H1 (cell line): ENCODE results near the gene STRIP2. TPM values are rescaled to one million over a fixed set of nuclear protein-coding genes. Genes with fewer than 3 reads are reported as not detected.

ENCODE experiments used
- CTCF ChIA-PET: fragments of 300-600 bp; sonication (Branson Sonifier 250); formaldehyde crosslinking; loops from one replicate; lab custom pipeline; 2021; ENCODE audit not compliant: partially characterized antibody; lab: Charles Lee
- POLR2A ChIA-PET: fragments of 300-600 bp; sonication (Branson Sonifier 250); formaldehyde crosslinking; loops from one replicate; lab custom pipeline; 2021; ENCODE audit warnings: inconsistent platforms; ENCODE audit not compliant: partially characterized antibody; lab: Charles Lee
- DNase-seq, 2 experiments: peaks; one replicate each; pipeline versions ENCODE4 v3.0.0 to v3.0.0-alpha.2; 2010 to 2022; ENCODE audit warnings: low spot score in 2 of 2, low read depth in 1 of 2, mixed read lengths in 1 of 2
- FAIRE-seq: peaks from 2 replicates; lab custom pipeline; 2011; peaks lifted over from hg19 to GRCh38; lab: Jason Lieb, UNC
- H2AFZ ChIP-seq: 2 replicates; pipeline ENCODE4 v1.8.1; 2012; ENCODE audit warnings: low read length, inconsistent platforms
- H2AK5ac ChIP-seq: 2 replicates; pipeline ENCODE4 v1.6.1; 2013; ENCODE audit warnings: low read depth, low read length
- H2BK120ac ChIP-seq: replicated peaks from 2 replicates; pipeline ENCODE3; 2013; ENCODE audit warnings: low read depth, low read length, inconsistent platforms
- H2BK12ac ChIP-seq: 2 replicates; pipeline ENCODE4 v1.6.1; 2013; ENCODE audit warnings: low read depth, low read length
- H2BK15ac ChIP-seq: 2 replicates; pipeline ENCODE4 v1.6.1; 2013; ENCODE audit warnings: low read length
- H2BK20ac ChIP-seq: 2 replicates; pipeline ENCODE4 v1.6.1; 2013; ENCODE audit warnings: low read length
- H2BK5ac ChIP-seq: 2 replicates; pipeline ENCODE4 v1.6.1; 2013; ENCODE audit warnings: low read depth, low read length
- H3K14ac ChIP-seq: 2 replicates; pipeline ENCODE4 v1.6.1; 2013; ENCODE audit warnings: inconsistent platforms; ENCODE audit not compliant: insufficient read length
- H3K18ac ChIP-seq: 2 replicates; pipeline ENCODE4 v1.6.1; 2013; ENCODE audit warnings: low read length; ENCODE audit errors: extremely low read depth
- H3K23ac ChIP-seq: 2 replicates; pipeline ENCODE4 v1.6.1; 2013; ENCODE audit warnings: inconsistent platforms; ENCODE audit not compliant: insufficient read length
- H3K23me2 ChIP-seq: 2 replicates; pipeline ENCODE4 v1.6.1; 2013; ENCODE audit warnings: low read depth, low read length
- H3K27ac ChIP-seq: 2 replicates; pipeline ENCODE4 v1.6.1; 2011; ENCODE audit warnings: low read depth, low read length, inconsistent platforms
- H3K27me3 ChIP-seq, 4 experiments: replicated peaks in 1 of 4; 1 replicate in 1 of 4; 2 replicates in 3 of 4; pipeline versions ENCODE4 v1.6.1 to v1.8.1; 2011 to 2013; ENCODE audit warnings: low read length in 3 of 4, mild to moderate bottlenecking in 3 of 4, inconsistent platforms in 2 of 4, mixed read lengths in 2 of 4, moderate library complexity in 1 of 4; ENCODE audit not compliant: control insufficient read depth in 3 of 4, insufficient read depth in 3 of 4; ENCODE audit errors: extremely low read depth in 1 of 4
- H3K36me3 ChIP-seq, 4 experiments: 2 replicates each; pipeline versions ENCODE4 v1.6.1 to v1.8.1; 2011 to 2013; ENCODE audit warnings: mild to moderate bottlenecking in 4 of 4, low read length in 3 of 4, moderate library complexity in 2 of 4, control low read depth in 1 of 4, inconsistent platforms in 1 of 4; ENCODE audit not compliant: insufficient read depth in 4 of 4, control insufficient read depth in 2 of 4
- H3K4ac ChIP-seq: replicated peaks from 2 replicates; pipeline ENCODE3; 2013; ENCODE audit warnings: low read length, low read depth, mixed read lengths, inconsistent platforms; ENCODE audit not compliant: insufficient read length
- H3K4me1 ChIP-seq, 4 experiments: replicated peaks in 1 of 4; 1 replicate in 1 of 4; 2 replicates in 3 of 4; pipeline versions ENCODE4 v1.6.1 to v1.8.1; 2011 to 2013; ENCODE audit warnings: low read length in 3 of 4, inconsistent platforms in 2 of 4, mixed read lengths in 1 of 4; ENCODE audit not compliant: insufficient read depth in 4 of 4, control insufficient read depth in 3 of 4
- H3K4me2 ChIP-seq, 2 experiments: 2 replicates each; pipeline versions ENCODE4 v1.6.1 to v1.8.1; 2011 to 2013; ENCODE audit warnings: low read depth in 2 of 2, low read length in 2 of 2, control low read depth in 1 of 2, inconsistent platforms in 1 of 2, mild to moderate bottlenecking in 1 of 2; ENCODE audit not compliant: insufficient read depth in 1 of 2
- H3K4me3 ChIP-seq, 4 experiments: fragments of 200-600, 300-600 bp in 1 of 4; sonication (generic), shearing (Covaris generic), sonication (Bioruptor Twin) in 1 of 4; 2 replicates each; pipeline versions ENCODE4 v1.5.1 to v1.8.1; 2011 to 2016; ENCODE audit warnings: low read length in 4 of 4, low read depth in 3 of 4, control low read depth in 2 of 4, inconsistent platforms in 2 of 4, mild to moderate bottlenecking in 2 of 4, mixed read lengths in 1 of 4, moderate library complexity in 1 of 4; ENCODE audit not compliant: insufficient read depth in 2 of 4; ENCODE audit errors: extremely low read depth in 1 of 4
- H3K56ac ChIP-seq: replicated peaks from 2 replicates; pipeline ENCODE3; 2013; ENCODE audit warnings: low read depth, mild to moderate bottlenecking, mixed read lengths, low read length, inconsistent platforms; ENCODE audit not compliant: insufficient read length
- H3K79me1 ChIP-seq: 2 replicates; pipeline ENCODE4 v1.6.1; 2013; ENCODE audit warnings: low read depth, low read length, control low read depth
- H3K79me2 ChIP-seq, 2 experiments: 2 replicates each; pipeline versions ENCODE4 v1.6.1 to v1.8.1; 2012 to 2013; ENCODE audit warnings: low read length in 2 of 2, mild to moderate bottlenecking in 2 of 2, inconsistent platforms in 1 of 2; ENCODE audit not compliant: insufficient read depth in 2 of 2, control insufficient read depth in 1 of 2
- H3K9ac ChIP-seq, 4 experiments: replicated peaks in 1 of 4; 1 replicate in 1 of 4; 2 replicates in 3 of 4; pipeline versions ENCODE4 v1.6.1 to v1.8.1; 2011 to 2013; ENCODE audit warnings: low read depth in 3 of 4, low read length in 3 of 4, control low read depth in 2 of 4, mild to moderate bottlenecking in 2 of 4, moderate library complexity in 2 of 4, inconsistent platforms in 1 of 4; ENCODE audit errors: extremely low read depth in 1 of 4
- H3K9me3 ChIP-seq, 2 experiments: 2 replicates each; pipeline versions ENCODE4 v1.6.1 to v1.8.1; 2012 to 2013; ENCODE audit warnings: mild to moderate bottlenecking in 2 of 2, moderate library complexity in 2 of 2, control low read depth in 1 of 2, inconsistent platforms in 1 of 2, low read depth in 1 of 2, low read length in 1 of 2, mixed read lengths in 1 of 2; ENCODE audit not compliant: insufficient read depth in 2 of 2
- H4K20me1 ChIP-seq, 2 experiments: replicated peaks in 1 of 2; 2 replicates each; pipeline versions ENCODE3 to v1.8.1; 2011 to 2013; ENCODE audit warnings: inconsistent platforms in 2 of 2, low read length in 2 of 2, mild to moderate bottlenecking in 1 of 2; ENCODE audit not compliant: insufficient read depth in 2 of 2, control insufficient read depth in 1 of 2
- H4K5ac ChIP-seq: 2 replicates; pipeline ENCODE4 v1.6.1; 2013; ENCODE audit warnings: low read length, low read depth, mixed read lengths, inconsistent platforms; ENCODE audit not compliant: insufficient read length
- H4K8ac ChIP-seq: 2 replicates; pipeline ENCODE4 v1.8.0; 2013; ENCODE audit warnings: mild to moderate bottlenecking, moderate library complexity, low read length, inconsistent platforms; ENCODE audit not compliant: insufficient read depth; ENCODE audit errors: extremely low read depth
- H4K91ac ChIP-seq: replicated peaks from 2 replicates; pipeline ENCODE3; 2013; ENCODE audit warnings: low read length, mixed read lengths, inconsistent platforms; ENCODE audit not compliant: insufficient read length
- ASH2L ChIP-seq: fragments of 200-600, 300-600 bp; sonication (generic); IDR thresholded peaks from one replicate; pipeline ENCODE4 v1.7.1; 2017; ENCODE audit warnings: low read length
- BRCA1 ChIP-seq: IDR thresholded peaks from 2 replicates; pipeline ENCODE4 v1.6.1; 2012; ENCODE audit warnings: low read depth, low read length, improper control_type of control experiment
- CHD2 ChIP-seq: IDR thresholded peaks from 2 replicates; pipeline ENCODE4 v1.6.1; 2012; ENCODE audit warnings: low read length, improper control_type of control experiment
- EGR1 ChIP-seq: IDR thresholded peaks from 2 replicates; pipeline ENCODE4 v1.6.1; 2011; ENCODE audit warnings: low read depth, low read length, borderline replicate concordance
- HDAC2 ChIP-seq, 2 experiments: fragments of 300-600 bp in 1 of 2; sonication (generic) in 1 of 2; IDR thresholded peaks; 2 replicates each; pipeline ENCODE4 v1.6.1; 2011 to 2012; ENCODE audit warnings: low read depth in 2 of 2, low read length in 2 of 2, mild to moderate bottlenecking in 2 of 2, moderate library complexity in 2 of 2, borderline replicate concordance in 1 of 2, inconsistent platforms in 1 of 2
- NRF1 ChIP-seq: IDR thresholded peaks from 2 replicates; pipeline ENCODE4 v1.6.1; 2011; ENCODE audit warnings: mild to moderate bottlenecking, low read depth, low read length, improper control_type of control experiment
- POLR2AphosphoS5 ChIP-seq: IDR thresholded peaks from 2 replicates; pipeline ENCODE4 v1.6.1; 2011; ENCODE audit warnings: low read depth, low read length
- RXRA ChIP-seq: IDR thresholded peaks from 2 replicates; pipeline ENCODE4 v1.6.1; 2011; ENCODE audit warnings: low read depth, mild to moderate bottlenecking, low read length, moderate library complexity; ENCODE audit not compliant: insufficient read depth
- SIRT6 ChIP-seq: IDR thresholded peaks from one replicate; pipeline ENCODE4 v1.7.1; 2012; ENCODE audit warnings: low read length, inconsistent platforms
- SUZ12 ChIP-seq: fragments of 200-600 bp; sonication (generic); IDR thresholded peaks from 2 replicates; pipeline ENCODE4 v1.6.1; 2012; ENCODE audit warnings: mild to moderate bottlenecking, inconsistent platforms, low read length, moderate library complexity, mixed read lengths
- TBP ChIP-seq: IDR thresholded peaks from 2 replicates; pipeline ENCODE4 v1.6.1; 2011; ENCODE audit warnings: low read depth, low read length, improper control_type of control experiment
- TCF12 ChIP-seq: IDR thresholded peaks from 2 replicates; pipeline ENCODE4 v1.6.1; 2011; ENCODE audit warnings: low read depth, mild to moderate bottlenecking, low read length
- whole genome bisulfite sequencing, 2 experiments: shearing (Covaris generic) in 1 of 2; methylation state at CpG; one replicate each; pipeline versions ENCODE4 v1.1.6 to v1.1.7; 2013 to 2015; ENCODE audit warnings: low lambda C conversion rate in 2 of 2, mixed read lengths in 2 of 2, inconsistent platforms in 1 of 2, low coverage in 1 of 2, missing lambda C conversion rate in 1 of 2; ENCODE audit not compliant: insufficient replicate concordance in 2 of 2, insufficient coverage in 1 of 2, insufficient read length in 1 of 2; ENCODE audit errors: extremely low coverage in 1 of 2, missing lambda C conversion rate in 1 of 2; 5-methylcytosine and 5-hydroxymethylcytosine counted together
- polyA plus RNA-seq, 7 experiments: library from polyadenylated mRNA; depleted of rRNA in 3 of 7; stranded (reverse) in 5 of 7; unstranded in 2 of 7; fragments of >200 nt in 5 of 7; fragments of 200-250 nt in 2 of 7; gene quantifications; 1 replicate in 5 of 7; 2 replicates in 1 of 7; 4 replicates in 1 of 7; pipeline versions ENCODE4 v1.2.1 to v1.2.3, GENCODE V29; 2011 to 2013; ENCODE audit warnings: missing spikeins in 2 of 7, mixed read lengths in 2 of 7
- total RNA-seq: library from RNA; stranded (reverse); fragmentation: NEBNext Ultra II Directional; extraction: Animal tissue kit (Norgen Biotek cat#: 25700); gene quantifications from 2 replicates; pipeline ENCODE4 v1.2.1, GENCODE V29; 2021
- TF ChIP-seq, protein P1 (sequence below), 3 experiments: IDR thresholded peaks; 1 replicate in 2 of 3; 2 replicates in 1 of 3; pipeline versions ENCODE4 v1.5.1 to v1.6.1; 2011; ENCODE audit warnings: low read length in 3 of 3, mild to moderate bottlenecking in 3 of 3, inconsistent platforms in 2 of 3, low read depth in 1 of 3, moderate library complexity in 1 of 3; ENCODE audit not compliant: insufficient read depth in 1 of 3; ENCODE audit errors: control extremely low read depth in 1 of 3

Gene STRIP2
- total and polyA plus RNA-seq, 2 of the 8 experiments (the other 6 are each of a cell fraction or from before 2014, with no cell fraction given), result 5.3 to 8.2 TPM

DNA sequence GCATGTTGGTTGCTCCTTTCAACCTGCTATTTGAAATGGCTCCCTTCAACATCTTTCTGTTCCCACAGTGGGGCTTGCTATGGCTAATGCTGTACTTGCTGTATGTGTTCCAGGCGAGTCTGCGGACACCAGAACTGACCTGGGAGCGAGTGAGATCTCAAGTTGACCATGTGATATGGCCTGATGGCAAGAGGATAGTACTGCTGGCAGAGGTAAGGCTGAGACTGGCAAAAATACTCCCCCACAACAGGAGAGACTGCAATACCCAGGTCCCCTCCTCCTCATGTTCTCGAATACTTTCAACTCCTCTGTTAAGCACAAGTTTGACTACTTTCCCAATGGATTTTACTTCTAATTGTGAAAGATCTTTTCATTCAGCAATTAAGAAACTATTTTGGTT is 11.5 kb upstream of the STRIP2 start:
- no peak overlapping the region for H3K18ac ChIP-seq
- no peaks in the 10 kb centered on the region for H3K23me2 ChIP-seq
- H3K4ac ChIP-seq, result no peak overlapping the region
- no peak overlapping the region for H3K27ac ChIP-seq
- no peak overlapping the region for H2AFZ ChIP-seq
- H4K5ac ChIP-seq, result no peak overlapping the region
- no peaks in the 10 kb centered on the region for H3K4me1 ChIP-seq
- H3K23ac ChIP-seq, result no peak overlapping the region
- H2BK15ac ChIP-seq, result no peak overlapping the region
- CTCF ChIA-PET, result interaction anchor here (1.9 kb wide), 1 partner anchor 46 kb away, joined by 5 read pairs; no protein-coding TSS in a partner anchor
- H3K4me2 ChIP-seq, result no peak overlapping the region
- H3K79me1 ChIP-seq, result no peaks in the 10 kb centered on the region
- H2BK12ac ChIP-seq, result no peak overlapping the region
- no peak overlapping the region for H4K8ac ChIP-seq
- no peaks in the 10 kb centered on the region for H3K9me3 ChIP-seq
- no peak overlapping the region for H3K4me3 ChIP-seq
- H3K9ac ChIP-seq, result no peak overlapping the region
- H2AK5ac ChIP-seq, result no peak overlapping the region
- DNase-seq, result no peak
- no peak overlapping the region for H2BK5ac ChIP-seq
- no peak overlapping the region for H3K14ac ChIP-seq
- FAIRE-seq, result no peak
- H4K20me1 ChIP-seq, result no peaks in the 10 kb centered on the region
- no peak overlapping the region for H2BK20ac ChIP-seq
- WGBS, 2 experiments, result 98% methylated on average over 4 of the region's 4 CpGs; no CpG with 5 or more reads in 1 of the 2 experiments
- no peak overlapping the region for H2BK120ac ChIP-seq
- H3K79me2 ChIP-seq, result no peaks in the 10 kb centered on the region
- no peaks in the 10 kb centered on the region for H3K27me3 ChIP-seq
- POLR2A ChIA-PET, result interaction anchor here (4.0 kb wide), 1 partner anchor 11 kb away, joined by 18 read pairs; the partner anchor contains the start of gene STRIP2
- peaks cover 0 to 19% (median 8%) of the 10 kb centered on the region in 4 experiments; a peak in 5 of 8 replicates for H3K36me3 ChIP-seq
- H3K56ac ChIP-seq, result no peak overlapping the region
- H4K91ac ChIP-seq, result no peak overlapping the region
- TF ChIP-seq HDAC2 (IDR thresholded peaks at IDR 0.05; ENCODE audit: borderline replicate concordance in 1 of 2, low read depth in 2 of 2, low read length in 2 of 2) (no peak), TCF12 (no peak), RXRA (no peak), EGR1 (no peak), TBP (no peak), SUZ12 (no peak), SIRT6 (no peak), POLR2AphosphoS5 (no peak), ASH2L (no peak), CHD2 (no peak), NRF1 (no peak), BRCA1 (no peak)
- TF ChIP-seq, protein P1, sequence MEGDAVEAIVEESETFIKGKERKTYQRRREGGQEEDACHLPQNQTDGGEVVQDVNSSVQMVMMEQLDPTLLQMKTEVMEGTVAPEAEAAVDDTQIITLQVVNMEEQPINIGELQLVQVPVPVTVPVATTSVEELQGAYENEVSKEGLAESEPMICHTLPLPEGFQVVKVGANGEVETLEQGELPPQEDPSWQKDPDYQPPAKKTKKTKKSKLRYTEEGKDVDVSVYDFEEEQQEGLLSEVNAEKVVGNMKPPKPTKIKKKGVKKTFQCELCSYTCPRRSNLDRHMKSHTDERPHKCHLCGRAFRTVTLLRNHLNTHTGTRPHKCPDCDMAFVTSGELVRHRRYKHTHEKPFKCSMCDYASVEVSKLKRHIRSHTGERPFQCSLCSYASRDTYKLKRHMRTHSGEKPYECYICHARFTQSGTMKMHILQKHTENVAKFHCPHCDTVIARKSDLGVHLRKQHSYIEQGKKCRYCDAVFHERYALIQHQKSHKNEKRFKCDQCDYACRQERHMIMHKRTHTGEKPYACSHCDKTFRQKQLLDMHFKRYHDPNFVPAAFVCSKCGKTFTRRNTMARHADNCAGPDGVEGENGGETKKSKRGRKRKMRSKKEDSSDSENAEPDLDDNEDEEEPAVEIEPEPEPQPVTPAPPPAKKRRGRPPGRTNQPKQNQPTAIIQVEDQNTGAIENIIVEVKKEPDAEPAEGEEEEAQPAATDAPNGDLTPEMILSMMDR (IDR thresholded peaks at IDR 0.05; ENCODE audit: control extremely low read depth in 1 of 3, insufficient read depth in 1 of 3, low read depth in 1 of 3, low read length in 3 of 3), result no peak
